Activated T-cell treated with anti-CD3 and anti-CD28 coated beads for 4 hours (primary cell): ENCODE data around the gene LGR6.
A peak's percentile ranks its signal among the peaks of the same experiment; 100 is the strongest.
"Not testable (repeated sequence)": the region's sequence is repeated elsewhere in the genome, so short reads cannot be mapped to it uniquely, and the experiment has no call there.

Source experiments
- DNase-seq: peaks from one replicate; pipeline ENCODE4 v3.0.0-alpha.2; 2020

LGR6 gene

DNA sequence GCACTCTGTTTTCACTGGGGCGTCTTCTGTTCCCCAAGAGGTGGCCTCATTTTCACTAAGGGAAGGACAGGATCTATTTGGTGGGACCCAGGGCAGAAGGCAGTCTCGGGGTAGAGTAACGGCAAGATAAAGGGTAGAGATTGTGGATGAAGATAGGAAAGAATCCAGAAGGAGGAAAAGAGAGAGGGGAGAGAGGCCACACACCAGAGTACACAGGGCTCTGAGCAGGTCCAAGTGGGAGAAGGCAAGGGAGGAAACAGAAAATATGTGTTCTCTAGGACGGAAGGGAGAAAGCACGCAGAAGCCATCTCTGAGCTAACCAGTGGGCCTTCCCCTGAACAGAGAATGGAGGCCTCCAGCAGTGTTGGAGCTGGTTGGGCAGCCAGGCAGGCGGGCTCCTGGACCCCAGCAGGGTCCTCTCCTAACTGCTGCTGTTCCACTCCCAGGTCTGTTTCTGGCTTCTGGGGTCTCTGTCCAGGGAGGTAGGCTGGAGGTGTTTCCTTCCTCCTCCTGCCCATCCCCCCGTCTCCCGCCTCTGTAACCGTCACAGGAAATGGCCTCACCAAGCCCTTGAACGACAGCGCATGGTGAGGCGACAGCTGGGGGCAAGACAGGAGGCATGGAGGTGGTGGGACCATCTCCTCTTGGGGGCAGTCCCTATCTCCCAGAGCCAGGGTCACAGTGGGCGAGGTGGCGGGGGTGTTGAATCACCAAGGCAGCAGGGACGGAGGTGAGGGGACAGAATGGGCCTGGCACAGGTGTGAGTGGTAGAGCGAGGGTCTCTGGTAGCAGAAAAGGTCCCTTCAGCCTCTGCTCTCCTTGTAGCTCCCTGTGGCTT, 33.8 kb upstream of the LGR6 start:
- no peak for DNase-seq

DNA sequence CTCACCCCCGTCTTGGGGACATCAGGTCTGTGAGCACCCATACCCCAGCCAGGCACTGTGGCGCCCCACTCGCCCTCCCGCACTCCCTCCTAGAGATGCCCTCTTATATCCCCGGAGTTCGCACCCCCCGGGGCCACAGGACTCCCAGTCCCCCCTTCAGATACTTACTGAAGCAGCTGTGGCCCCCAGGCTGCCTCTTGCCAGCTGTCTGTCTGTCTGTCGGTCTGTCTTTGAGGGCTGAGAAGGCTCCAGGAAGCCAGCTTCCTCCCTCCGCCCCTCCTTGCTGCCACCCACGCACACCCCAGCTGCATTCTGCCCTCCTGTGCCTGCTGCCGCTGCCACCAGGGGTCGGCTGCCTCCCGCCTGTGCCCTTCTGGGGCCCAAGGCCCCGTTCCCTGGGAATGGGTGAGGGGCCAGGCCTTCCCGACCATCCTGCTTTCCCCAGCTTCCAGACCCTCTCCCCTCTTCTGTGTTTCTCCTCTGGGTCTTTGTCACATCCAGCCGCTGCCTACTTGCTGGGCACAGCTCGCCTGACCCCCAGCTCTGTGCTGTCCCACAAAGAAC, 33.1 kb upstream of the LGR6 start, which contains the start of gene PTPN7:
TSS of gene PTPN7 (minus strand) at position 226 of the 564 bp plus-strand sequence. CDS start 1,200 bp downstream, outside the sequence.
- peak; percentile 86 for DNase-seq

DNA sequence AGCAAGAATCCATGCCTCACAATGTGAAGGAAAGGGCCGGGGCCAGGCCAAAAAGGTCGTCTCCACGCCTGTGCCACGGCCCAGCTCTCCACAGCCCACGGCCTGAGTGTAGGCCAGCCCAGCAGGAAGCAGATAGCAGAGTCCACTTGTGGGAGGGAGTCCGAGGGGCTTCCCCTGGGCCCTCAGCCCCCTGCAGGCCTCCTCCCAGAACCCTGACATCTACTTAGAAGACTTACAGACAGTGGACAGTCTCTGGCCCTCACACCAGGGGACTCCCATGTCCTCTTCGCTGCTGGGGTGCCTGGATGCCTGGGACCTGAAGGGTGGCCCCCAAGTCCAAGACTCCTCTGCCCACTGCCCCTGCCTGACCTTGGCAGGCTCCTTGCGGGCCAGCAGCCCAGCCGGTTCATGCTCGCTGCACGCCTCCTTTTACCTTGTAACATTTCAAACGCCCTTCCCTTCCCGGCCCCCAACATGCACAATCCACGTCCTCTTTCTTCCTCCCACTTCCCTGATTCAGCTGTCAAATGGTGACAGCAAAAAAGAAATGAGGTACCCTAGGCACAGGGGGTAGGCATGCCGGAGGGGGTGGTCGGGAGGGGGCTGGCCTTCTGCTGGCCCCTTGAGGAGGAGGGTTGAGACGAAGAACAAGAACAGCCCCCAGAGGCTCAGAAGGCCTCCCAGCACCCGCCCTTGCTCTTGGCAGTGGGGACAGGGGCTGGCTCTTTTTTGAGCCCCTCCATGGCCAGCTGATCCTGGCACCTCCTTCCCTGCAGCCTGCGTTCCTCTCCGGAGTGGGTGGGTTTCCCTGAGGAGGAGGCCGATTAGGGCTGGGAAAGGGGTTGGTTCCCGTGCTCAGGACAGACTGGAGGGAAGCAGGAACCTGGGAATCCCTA, 32.2 kb upstream of the LGR6 start:
- no peak for DNase-seq

DNA sequence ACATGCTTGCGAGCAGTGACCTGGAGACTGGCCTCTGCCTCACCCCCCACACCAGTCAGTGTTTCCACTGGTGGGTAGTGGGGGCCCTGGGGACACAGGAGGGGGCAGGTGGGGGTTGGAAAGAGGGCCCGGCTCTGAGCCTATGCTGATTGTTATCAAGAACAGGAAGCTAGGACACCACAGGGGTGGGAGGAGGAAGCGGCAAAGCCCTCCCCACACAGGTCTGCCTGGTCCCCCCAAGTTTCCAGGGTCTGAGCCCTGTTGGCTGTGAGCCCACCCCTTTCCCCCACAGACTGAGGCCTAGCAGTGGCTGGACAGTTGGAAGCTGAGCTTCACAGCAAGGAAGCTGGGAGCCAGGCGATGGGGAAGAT, 31.6 kb upstream of the LGR6 start:
- DNase-seq, result peak; percentile 48

DNA sequence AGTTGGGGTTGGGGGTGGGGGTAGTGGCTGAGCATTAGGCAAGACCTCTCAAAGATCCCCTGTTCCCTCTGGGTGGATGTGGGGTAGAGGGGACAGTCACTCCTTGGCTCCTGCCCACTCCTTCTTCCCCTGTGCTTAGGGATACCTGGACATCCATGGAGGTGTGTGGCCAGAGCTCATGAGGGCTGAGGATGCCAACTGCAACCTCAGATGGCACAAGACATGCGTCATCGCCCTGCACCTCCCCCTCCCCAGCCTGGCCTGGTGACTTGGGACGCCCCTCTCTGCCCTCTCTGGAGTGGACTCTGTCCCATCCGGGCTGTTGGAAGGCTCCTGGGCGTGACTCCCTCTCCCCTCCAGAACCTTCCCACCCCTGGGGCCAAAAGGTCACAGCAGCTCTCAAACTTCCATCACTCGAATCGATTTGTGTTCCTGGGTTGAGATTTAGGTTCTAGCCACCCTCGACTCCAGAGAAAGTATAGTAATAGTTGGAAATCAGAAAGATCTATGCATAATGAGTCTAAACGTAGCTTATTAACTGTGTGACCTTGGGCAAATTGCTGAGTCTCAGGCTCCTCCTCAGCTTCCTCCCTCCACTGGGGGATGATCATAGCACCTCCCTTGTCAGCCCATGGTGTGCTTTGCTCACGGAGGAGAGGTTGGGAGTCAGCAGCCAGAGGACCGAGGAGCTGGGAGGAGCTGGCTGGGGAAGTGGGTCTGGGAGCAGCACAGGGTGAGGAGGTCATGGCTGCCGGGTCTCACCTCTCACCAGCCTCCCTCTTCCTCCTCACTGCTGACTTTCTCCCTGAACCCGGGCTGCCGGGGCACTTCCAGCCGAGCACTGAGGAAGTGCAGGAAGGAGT, 30.9 kb upstream of the LGR6 start:
- no peak for DNase-seq

DNA sequence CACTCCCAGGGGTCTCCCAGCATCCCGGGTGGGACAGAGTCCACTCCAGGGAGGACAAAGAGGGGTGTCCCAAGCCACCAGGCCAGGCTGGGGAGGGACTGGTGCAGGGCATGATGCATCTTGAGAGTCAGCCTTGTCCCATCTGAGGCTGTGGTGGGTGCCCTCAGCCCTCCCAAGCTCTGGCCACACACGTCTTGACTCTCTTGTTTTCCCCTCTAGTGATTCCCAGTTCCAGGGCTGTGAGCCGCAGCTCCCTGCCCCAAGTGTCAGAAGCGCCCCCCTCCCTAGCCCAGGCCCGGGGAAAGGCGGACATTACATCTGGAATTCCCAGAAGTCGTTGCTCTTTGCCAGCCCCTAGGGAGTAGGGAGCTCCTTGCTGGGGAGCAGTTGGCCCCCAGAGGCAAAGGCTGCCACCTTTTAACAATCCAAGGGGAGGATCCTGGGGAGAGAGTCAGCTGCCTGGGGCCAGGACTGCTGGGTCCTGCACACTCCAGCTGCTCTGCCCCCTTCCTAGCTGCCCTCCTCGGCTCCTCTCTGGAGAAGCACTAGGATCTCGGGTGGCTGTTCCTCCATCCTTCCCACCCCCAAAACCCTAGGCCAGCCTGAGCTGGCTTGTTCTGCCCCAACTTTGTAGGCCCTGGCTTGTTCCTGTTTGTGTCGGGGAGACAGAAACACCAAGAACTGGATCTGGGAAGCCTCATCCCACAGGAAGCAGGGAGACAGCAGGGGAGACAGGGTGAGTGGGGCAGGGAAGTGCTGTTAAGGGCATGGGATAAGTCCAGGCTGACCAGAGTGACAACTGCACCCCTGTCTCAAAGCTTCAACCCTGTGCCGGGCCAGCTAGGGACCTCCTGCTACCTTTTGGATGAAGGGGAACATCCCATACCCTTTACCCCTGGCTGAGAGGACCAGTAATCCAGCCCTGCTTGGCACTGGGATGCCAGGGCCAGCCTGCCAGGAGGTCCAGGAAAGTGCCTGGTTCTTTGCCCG, 30.0 kb upstream of the LGR6 start:
- DNase-seq, result no peak

DNA sequence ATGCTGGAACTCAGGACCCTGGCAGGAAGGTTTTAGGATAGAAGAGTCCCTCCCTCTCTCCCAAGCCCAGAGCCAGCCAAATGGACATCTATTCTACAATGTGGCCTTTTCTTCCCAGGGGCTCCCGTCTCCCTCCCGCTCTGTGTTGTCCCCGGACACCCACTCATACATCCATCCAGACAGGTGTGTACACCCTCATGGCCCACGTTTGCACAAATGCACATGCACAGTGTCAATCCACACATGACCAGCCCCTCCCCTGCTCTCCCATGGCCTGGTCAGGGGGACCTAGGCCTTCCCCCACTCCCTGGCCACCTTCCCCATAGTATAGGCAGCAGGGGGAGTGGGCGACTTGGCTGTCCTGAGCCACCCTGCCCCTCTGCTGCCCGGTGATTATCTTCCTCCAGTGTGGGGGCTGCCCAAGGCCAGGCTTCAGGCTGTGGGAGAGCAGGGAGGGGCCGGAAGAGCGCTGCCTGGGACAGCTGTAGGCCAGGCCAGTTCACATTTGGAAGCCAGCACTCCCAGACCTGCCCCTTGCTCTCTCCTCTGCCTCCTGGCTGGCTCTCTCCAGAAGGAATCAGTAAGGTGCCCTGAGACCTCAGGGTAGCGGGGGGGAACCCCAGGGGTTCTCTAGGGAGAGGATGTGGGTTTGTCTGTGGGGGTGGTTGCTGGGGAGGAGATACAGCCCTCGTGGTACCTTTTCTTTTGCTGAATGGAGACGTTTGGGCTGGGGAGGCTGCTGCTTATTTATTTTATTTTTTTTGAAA, 29.1 kb upstream of the LGR6 start:
- DNase-seq, result peak; percentile 57

DNA sequence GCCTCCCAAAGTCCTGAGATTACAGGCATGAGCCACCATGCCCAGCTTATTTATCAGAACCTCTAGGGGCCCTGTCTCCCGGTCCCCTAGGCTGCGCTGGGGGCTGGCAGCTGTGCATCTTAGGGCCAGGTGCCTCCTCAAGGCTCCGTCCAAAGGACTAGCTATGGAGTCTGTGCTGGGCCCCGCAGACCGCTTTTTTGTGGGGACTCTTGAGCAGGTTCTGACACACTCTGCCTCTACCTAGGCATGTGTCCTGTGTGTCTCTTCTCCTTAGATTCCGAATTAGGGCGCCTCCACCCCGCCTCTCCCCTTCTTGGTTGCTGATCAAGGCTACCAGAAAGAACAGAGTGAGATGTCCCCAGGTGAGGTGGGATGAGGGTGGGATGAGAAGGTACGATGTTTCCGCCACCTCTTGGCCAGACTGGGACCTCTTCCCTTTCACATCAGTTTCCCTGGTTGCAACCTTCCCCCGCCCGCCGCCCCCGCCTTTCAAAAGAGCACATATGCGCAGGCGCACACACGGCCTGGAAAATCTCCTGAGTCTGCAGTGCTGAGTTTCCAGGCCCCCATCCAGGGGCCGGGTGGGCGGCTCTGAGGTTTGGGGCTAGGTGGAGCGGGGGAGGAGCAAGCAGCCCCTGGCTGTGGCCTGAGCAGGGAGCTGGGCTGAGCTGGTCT, 28.2 kb upstream of the LGR6 start:
- peak; percentile 58 for DNase-seq

DNA sequence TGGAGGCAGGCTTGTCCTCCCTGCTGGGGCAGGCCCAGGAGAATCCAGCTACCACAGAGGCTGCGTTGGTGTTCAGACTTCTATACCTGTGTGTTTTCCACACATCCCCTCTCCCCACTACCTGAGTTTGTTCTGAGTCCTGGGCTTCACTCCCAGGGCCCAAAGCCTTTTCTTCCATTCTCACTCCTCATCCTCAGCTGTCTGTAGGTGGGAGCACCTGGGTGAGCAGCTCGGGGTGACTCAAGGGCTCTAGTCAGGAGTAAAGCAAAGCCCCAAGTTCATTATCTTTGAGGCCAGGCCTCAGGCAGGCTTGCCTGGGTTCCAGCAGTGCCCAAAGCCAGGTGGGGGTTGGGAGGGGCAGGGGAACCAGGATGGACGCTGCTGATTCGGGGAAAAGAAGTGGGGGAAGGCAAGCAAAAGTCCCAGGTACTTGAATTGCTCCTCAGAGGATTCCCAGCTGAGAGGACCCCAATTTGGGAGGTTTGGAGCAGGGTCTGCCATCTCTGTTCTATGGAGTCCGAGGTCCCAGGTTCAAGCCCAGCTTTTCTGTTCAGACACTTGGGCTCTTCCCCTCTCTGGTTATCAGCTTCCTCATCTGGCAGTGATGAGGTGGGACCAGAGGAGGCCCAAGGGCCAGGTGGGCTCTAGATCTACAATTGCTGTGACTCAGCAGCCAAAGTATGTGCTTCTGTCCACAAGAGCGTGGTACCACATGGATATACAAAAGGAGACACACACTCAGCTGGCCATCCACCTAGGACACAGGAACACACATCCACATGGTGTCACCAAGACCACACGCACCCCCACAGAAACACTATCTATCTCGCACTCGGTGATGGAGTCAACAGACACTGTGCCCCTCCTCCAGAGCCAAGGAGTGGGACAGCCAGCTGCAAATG, 27.4 kb upstream of the LGR6 start:
- DNase-seq, result no peak

DNA sequence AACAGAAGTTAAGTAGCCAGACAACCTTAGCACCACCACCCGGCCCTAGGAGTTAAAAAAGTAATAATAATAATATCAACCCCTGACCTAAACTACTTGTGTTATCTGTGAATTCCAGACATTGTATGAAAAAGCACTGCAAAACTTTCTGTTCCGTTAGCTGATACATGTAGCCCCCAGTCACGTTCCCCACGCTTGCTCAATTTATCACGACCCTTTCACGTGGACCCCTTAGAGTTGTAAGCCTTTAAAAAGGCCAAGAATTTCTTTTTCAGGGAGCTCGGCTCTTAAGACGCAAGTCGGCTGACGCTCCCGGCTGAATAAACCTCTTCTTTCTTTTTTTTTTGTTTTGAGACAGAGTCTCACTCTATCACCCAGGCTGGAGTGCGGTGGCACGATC, 26.5 kb upstream of the LGR6 start:
- DNase-seq, result not testable (repeated sequence)

DNA sequence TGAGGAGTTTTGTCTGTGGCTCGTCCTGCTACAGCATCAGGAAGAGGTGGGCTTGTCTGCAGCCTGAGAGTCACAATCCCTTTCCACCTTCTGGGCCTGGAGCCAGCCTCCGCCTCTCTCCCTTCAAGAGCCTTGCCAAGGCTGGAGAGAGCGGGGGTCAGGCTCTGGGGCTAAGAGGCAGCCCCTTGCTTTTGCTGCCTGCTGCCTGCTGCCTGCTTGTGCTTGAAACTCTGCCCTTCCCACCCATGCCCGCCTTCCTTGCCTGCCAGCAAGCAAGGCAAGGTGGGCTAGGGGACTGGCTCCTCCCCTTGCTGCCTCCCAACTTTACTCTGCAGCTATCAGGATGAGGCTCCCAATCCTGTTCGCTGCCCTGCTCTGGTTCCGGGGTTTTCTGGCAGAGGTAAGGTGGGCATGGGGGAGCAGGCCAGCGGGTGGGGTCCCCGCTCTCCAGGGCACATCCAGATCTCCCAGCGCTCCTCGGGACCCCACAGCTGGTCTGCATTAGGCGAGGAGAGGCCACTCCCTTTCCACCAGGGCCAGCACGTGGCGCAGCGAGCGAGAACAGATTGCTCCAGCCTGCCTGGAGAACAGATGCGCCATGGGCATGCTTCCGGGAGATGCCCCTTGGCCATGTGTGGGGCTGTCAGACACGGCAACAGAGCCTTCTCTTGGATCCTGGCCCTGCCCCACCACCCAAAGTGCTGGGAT, 25.7 kb upstream of the LGR6 start:
- DNase-seq, result no peak

DNA sequence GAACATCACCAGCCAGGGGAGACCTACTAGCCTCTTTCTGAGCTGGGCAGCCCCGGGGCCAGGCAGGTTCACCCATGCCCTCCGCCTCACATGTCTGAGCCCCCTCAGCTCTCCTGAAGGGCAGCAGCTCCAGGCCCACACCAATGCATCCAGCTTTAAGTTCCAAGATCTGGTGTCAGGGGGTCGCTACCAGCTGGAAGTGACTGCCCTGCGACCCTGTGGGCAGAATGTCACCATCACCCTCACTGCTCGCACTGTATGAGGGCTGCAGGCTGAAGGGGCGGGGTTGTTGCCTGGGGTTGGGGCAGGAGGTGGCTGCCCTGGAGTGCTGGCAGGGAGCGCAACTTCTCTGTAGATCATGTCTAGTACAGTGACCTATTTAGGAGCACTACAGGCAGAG, 24.7 kb upstream of the LGR6 start:
- no peak for DNase-seq

DNA sequence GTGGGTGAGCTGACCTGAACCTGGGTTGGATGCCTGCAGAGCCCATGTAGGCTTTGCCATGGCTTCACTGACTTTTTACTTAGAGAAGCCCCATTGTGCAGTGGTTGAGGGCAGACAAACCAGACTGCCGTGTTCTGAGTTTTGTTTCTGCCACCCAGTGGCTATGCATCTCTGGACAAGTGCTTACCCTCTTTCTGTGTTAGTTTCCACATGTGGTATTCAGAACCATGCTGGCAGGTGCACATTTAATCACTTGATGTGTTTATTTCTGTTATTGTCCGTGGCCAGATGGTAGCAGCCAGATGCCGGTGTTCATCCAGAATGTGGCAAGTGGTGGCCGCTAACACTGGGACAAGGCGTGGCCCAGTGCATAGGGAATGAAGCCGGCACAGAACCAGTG, 22.9 kb upstream of the LGR6 start:
- DNase-seq, result no peak

DNA sequence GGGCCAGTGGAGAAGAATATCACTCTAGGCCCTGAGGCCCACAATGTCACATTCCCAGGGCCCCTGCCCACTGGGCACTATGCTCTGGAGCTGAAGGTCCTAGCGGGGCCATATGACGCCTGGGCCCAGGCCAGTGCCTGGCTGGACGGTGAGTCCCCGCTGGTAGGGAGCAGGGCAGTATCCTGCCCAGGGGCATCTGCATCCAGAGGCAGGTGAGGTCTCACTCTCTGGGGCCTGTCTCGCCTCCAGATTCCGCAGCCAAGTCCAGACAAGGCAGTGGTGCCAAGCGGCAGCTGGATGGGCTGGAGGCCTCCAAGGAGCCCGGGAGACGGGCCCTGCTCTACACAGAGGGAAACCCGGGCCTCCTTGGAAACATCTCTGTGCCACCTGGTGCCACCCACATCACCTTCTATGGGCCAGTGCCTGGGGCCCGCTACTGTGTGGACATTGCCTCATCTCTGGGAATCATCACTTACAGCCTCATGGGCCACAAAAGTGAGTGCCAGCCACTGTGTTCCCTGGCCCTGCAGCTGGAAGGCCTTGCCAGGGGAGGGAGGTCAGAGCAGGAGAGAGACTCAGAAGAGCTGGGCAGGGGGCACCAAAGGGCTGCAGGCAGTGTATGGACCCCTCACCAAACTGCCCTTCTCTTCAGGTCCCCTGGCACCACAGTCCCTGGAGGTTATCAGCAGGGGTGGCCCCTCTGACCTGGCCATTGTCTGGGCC, 22.1 kb upstream of the LGR6 start:
- DNase-seq, result no peak

DNA sequence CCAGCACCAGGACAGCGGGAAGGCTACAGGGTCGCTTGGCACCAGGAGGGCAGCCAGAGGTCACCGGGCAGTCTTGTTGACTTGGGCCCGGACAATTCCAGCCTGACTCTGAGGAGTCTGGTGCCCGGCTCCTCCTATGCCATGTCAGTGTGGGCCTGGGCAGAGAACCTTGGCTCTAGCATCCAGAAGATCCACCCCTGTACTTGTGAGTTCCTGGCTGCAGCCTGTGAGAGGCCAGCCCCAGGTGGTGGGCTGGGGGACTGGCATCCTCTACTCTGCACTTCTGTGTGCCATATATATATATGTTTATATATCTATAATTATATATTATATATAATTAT, 21.6 kb upstream of the LGR6 start:
- DNase-seq, result no peak

DNA sequence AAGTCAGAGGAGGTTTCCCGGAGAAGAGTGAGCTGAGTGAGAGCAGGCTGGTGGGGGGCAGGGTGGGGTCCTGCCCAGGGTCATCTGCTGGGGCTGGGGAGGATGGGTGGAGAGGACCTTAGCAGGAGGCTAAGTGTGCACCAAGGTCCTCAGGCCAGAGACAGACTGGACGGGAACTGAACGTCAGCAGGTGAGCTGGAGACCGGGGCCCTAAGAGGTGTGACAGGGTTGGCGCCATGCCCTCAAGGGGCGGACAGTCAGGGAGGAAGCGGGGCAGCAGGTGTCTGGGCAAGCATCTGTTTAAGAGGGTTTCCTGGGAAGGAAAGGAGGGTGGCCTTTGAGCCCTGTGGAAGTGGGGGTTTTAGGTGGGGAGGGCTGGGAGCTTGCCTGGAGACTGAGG, 19.6 kb upstream of the LGR6 start:
- no peak for DNase-seq
